Coronary artery (tissue), 2 donors: Measurements from ENCODE around the gene CASQ1.

Experiments used
- DNase-seq: peaks from one replicate; pipeline ENCODE4 v3.0.0-alpha.2; 2017; ENCODE audit warnings: low spot score
- H3K27ac ChIP-seq, 2 donors: fragments of 200-600 bp; sonication (generic); one replicate each; pipeline ENCODE4 v1.5.1; 2016 to 2019
- H3K4me3 ChIP-seq: fragments of 200-600 bp; sonication (generic); 2 replicates; pipeline ENCODE4 v1.5.1; 2016; ENCODE audit warnings: mild to moderate bottlenecking, moderate library complexity
- CTCF ChIP-seq: fragments of 200-600 bp; sonication (generic); IDR thresholded peaks from one replicate; pipeline ENCODE4 v1.5.1; 2019; ENCODE audit warnings: antibody characterized with exemption

Gene CASQ1

GRCh38 chr1:160151303-160151702 is 39.1 kb upstream of the CASQ1 start, which contains the start of gene ATP1A4:
Gene ATP1A4 (plus strand): TSS chr1:160151603. CDS start chr1:160152041, 438 bp downstream.
- Histone ChIP-seq H3K4me3 (no peak within 1 kb of the TSS), H3K27ac (no peak within 1 kb of the TSS)
- TF ChIP-seq CTCF, result no peak
- DNase-seq, result no peak

GRCh38 chr1:160154790-160155189 is 35.6 kb upstream of the CASQ1 start:
- TF ChIP-seq CTCF, result no peak
- DNase-seq, result no peak
- no peak overlapping the region for H3K4me3 ChIP-seq
- H3K27ac ChIP-seq, result no peak overlapping the region

GRCh38 chr1:160156361-160156760 is 34.0 kb upstream of the CASQ1 start:
- Histone ChIP-seq H3K27ac (no peak overlapping the region), H3K4me3 (no peak overlapping the region)
- TF ChIP-seq CTCF, result no peak
- DNase-seq, result peak; percentile 16

GRCh38 chr1:160157174-160157573 is 33.2 kb upstream of the CASQ1 start:
- TF ChIP-seq CTCF, result no peak
- Histone ChIP-seq H3K4me3 (no peak overlapping the region), H3K27ac (no peak overlapping the region)
- DNase-seq, result no peak

GRCh38 chr1:160158031-160158430 is 32.3 kb upstream of the CASQ1 start:
- peak; percentile 21 for DNase-seq
- no peak for TF ChIP-seq CTCF
- Histone ChIP-seq H3K4me3 (no peak overlapping the region), H3K27ac (no peak overlapping the region)

GRCh38 chr1:160158534-160158933 is 31.8 kb upstream of the CASQ1 start:
- Histone ChIP-seq H3K4me3 (no peak overlapping the region), H3K27ac (no peak overlapping the region)
- DNase-seq, result no peak
- TF ChIP-seq CTCF, result no peak

GRCh38 chr1:160159846-160160245 is 30.5 kb upstream of the CASQ1 start:
- H3K4me3 ChIP-seq, result no peak overlapping the region
- DNase-seq, result no peak
- no peak overlapping the region for H3K27ac ChIP-seq
- no peak for TF ChIP-seq CTCF
